Lung microvascular endothelial cell (primary cell): ENCODE results near the gene OMG. TPM values are rescaled to one million over a fixed set of nuclear protein-coding genes. Genes with fewer than 3 reads are reported as not detected.
A peak's percentile ranks its signal among the peaks of the same experiment; 100 is the strongest.
"Not testable (repeated sequence)": the region's sequence is repeated elsewhere in the genome, so short reads cannot be mapped to it uniquely, and the experiment has no call there.

ENCODE experiments used
- DNase-seq, 2 donors: peaks; one replicate each; pipeline versions ENCODE4 v3.0.0 to v3.0.0-alpha.2; 2010; ENCODE audit warnings: low read depth in 2 of 2
- total RNA-seq: library from RNA; depleted of rRNA; stranded (reverse); fragments of >200 nt; gene quantifications from 2 replicates; pipeline ENCODE4 v1.2.1, GENCODE V29; 2014

Gene OMG
- total RNA-seq, 1 donor from 2014 or later = 6.7 TPM

- not testable (repeated sequence) for DNase-seq
Observed at GRCh38 chr17:31262923-31263322, 34.1 kb downstream of the OMG start.

GRCh38 chr17:31261601-31262000 is 35.4 kb downstream of the OMG start:
- DNase-seq = no peak

GRCh38 chr17:31260151-31260550 is 36.9 kb downstream of the OMG start:
- DNase-seq = no peak

- DNase-seq = peak; percentile 35 to 70
Observed at GRCh38 chr17:31256936-31257335, 40.1 kb downstream of the OMG start.

- no peak for DNase-seq
Observed at GRCh38 chr17:31254654-31255053, 42.4 kb downstream of the OMG start.

GRCh38 chr17:31252741-31253140 is 44.3 kb downstream of the OMG start:
- DNase-seq = no peak

GRCh38 chr17:31251970-31252328 is 45.1 kb downstream of the OMG start:
- DNase-seq = no peak

- DNase-seq = no peak
Observed at GRCh38 chr17:31251105-31251969, 45.7 kb downstream of the OMG start.

GRCh38 chr17:31250229-31250628 is 46.8 kb downstream of the OMG start:
- DNase-seq = no peak

GRCh38 chr17:31249835-31250141 is 47.3 kb downstream of the OMG start:
- no peak for DNase-seq

- DNase-seq = peak in 1 of 2 donors; percentile 27
Observed at GRCh38 chr17:31248986-31249834, 47.8 kb downstream of the OMG start.

Other genes with a start within 250 kb of the OMG start
- 20.3 and 24.2 TPM in 2 replicates for gene NF1, start 202.3 kb downstream of the OMG start, total RNA-seq
- 0.22 TPM in 1 of 2 replicates, not detected in the other for gene EVI2B, start 16.8 kb upstream of the OMG start, total RNA-seq
- gene EVI2A, start 24.4 kb upstream of the OMG start, total RNA-seq = under 0.01 and 0.87 TPM in 2 replicates
- gene RAB11FIP4, start 94.4 kb upstream of the OMG start, total RNA-seq = 0.20 TPM in 1 of 2 replicates, not detected in the other